ENCODE results near the gene MBTPS1. TPM values are rescaled to one million over a fixed set of nuclear protein-coding genes. Genes with fewer than 3 reads are reported as not detected.

Gene MBTPS1
- total RNA-seq, 1 donor from 2014 or later: 70.9 TPM

DNA sequence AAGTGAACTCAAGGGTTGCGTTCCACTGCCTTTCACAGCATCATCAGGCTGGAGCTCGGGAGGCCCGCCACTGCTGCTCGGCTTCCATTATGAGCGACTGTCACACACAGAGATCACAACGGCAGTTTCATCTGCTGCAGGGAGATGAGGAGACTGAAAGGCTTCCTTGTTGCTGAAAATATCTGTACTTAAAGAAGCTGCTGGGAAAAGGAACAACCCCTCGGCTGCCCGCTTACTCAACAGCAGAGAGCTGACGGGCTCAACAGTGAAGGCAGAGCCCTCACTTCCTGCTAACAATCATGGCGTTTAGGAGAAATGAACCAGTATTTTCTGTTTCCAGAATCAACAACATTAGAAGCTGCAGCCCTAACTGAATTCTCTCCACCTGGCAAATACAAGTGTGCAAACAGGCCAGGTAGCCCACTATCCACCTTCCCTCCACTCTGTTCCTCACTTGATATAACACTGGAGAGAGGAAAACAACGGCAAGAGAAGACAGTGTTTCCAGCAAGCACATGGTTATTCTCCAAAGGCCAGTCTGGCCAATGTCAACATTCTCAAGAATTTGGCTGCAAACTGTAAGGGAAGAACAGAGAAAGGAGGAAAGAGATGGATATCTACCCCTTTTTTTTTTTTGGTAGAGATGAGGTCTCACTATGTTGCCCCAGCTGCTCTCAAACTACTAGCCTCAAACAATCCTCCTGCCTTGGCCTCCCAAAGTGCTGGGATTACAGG lies 33.7 kb downstream of the MBTPS1 start:
- DNase-seq (ENCODE audit: low read depth): no peak
- no peak overlapping the region for H3K4me3 ChIP-seq (ENCODE audit: low read depth, low read length)
- H3K27me3 ChIP-seq (ENCODE audit: control insufficient read depth, insufficient read depth, low read length): no peaks in the 10 kb centered on the region
- no peaks in the 10 kb centered on the region for H3K36me3 ChIP-seq (ENCODE audit: control insufficient read depth, insufficient read depth, low read length)
- TF ChIP-seq, protein P1, sequence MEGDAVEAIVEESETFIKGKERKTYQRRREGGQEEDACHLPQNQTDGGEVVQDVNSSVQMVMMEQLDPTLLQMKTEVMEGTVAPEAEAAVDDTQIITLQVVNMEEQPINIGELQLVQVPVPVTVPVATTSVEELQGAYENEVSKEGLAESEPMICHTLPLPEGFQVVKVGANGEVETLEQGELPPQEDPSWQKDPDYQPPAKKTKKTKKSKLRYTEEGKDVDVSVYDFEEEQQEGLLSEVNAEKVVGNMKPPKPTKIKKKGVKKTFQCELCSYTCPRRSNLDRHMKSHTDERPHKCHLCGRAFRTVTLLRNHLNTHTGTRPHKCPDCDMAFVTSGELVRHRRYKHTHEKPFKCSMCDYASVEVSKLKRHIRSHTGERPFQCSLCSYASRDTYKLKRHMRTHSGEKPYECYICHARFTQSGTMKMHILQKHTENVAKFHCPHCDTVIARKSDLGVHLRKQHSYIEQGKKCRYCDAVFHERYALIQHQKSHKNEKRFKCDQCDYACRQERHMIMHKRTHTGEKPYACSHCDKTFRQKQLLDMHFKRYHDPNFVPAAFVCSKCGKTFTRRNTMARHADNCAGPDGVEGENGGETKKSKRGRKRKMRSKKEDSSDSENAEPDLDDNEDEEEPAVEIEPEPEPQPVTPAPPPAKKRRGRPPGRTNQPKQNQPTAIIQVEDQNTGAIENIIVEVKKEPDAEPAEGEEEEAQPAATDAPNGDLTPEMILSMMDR (IDR thresholded peaks at IDR 0.05; ENCODE audit: insufficient read depth, low read length, poor library complexity, severe bottlenecking): no peak

DNA sequence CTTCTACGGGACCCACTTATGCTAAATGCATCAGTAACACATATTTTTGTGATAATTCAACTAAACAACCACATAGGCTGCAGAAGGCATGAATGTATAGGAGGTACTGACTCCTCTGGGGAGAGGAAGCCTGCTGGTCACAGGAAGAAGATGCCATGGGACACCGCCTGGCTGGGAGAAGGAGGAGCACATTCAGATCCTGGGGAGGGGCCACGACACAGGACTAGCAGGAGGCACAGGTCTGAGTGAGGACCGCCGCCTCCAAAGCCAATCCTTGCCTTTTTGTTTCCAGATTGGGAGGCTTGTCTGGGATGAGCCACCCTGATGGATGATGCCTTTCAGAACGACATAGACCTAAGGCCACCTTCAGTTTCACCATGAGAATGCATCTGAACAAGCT lies 34.6 kb downstream of the MBTPS1 start:
- no peak for DNase-seq (ENCODE audit: low read depth)
- TF ChIP-seq, protein P1 (IDR thresholded peaks at IDR 0.05; ENCODE audit: insufficient read depth, low read length, poor library complexity, severe bottlenecking): no peak

DNA sequence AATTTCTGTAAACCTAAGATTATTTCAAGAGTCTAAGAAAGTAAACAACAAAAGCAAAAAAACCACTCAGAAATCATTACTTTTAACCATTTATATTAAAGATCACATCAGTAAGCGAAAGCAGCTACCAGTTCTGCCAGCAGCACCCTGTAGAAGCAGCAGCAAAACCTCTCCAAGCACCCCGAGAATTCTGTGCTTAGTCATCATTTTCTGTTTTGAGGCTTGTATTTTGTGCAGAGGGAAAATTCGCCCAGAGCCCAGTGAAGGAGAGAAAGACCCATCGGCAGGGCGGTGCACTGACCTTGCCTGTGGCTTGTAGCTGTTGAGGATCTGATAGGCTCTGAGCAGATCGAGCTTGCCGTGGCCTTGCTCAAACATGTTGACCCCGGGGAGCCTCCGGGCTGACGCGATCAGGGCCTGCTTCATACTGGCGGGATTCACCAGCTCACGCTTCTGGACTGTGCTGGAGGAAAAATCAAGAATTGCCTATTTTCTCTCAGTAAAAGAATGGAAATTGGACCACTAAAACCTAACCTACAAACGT lies 35.2 kb downstream of the MBTPS1 start:
- no peak overlapping the region for H3K4me3 ChIP-seq (ENCODE audit: low read depth, low read length)
- TF ChIP-seq, protein P1 (IDR thresholded peaks at IDR 0.05; ENCODE audit: insufficient read depth, low read length, poor library complexity, severe bottlenecking): no peak
- DNase-seq (ENCODE audit: low read depth): no peak
- H3K36me3 ChIP-seq (ENCODE audit: control insufficient read depth, insufficient read depth, low read length): no peaks in the 10 kb centered on the region
- no peaks in the 10 kb centered on the region for H3K27me3 ChIP-seq (ENCODE audit: control insufficient read depth, insufficient read depth, low read length)

More for the DNA sequence above, 34.6 kb downstream of the MBTPS1 start:
- no peak overlapping the region for H3K4me3 ChIP-seq (ENCODE audit: low read depth, low read length)
- H3K36me3 ChIP-seq (ENCODE audit: control insufficient read depth, insufficient read depth, low read length): no peaks in the 10 kb centered on the region
- no peaks in the 10 kb centered on the region for H3K27me3 ChIP-seq (ENCODE audit: control insufficient read depth, insufficient read depth, low read length)

DNA sequence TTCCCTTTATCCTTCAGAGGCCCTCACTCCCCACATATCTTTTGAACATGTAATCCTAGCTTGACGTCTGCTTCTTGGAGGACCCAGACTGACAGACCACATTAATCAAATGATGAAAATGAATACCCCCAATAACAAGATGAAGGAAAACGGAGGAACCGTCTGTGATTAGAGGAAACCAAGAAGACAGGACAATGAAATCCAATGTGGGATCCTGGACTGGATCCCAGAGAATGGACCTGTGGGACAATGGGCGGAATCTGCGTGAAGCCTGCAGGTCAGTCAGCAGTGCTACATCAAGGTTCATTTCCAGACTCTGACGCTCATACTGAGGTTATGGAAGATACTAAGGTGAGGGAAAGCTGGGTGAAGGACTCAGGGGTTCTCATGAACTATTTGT lies 35.9 kb downstream of the MBTPS1 start:
- TF ChIP-seq, protein P1 (IDR thresholded peaks at IDR 0.05; ENCODE audit: insufficient read depth, low read length, poor library complexity, severe bottlenecking): no peak
- Histone ChIP-seq H3K4me3 (ENCODE audit: low read depth, low read length) (no peak overlapping the region), H3K36me3 (ENCODE audit: control insufficient read depth, insufficient read depth, low read length) (no peaks in the 10 kb centered on the region), H3K27me3 (ENCODE audit: control insufficient read depth, insufficient read depth, low read length) (no peaks in the 10 kb centered on the region)
- DNase-seq (ENCODE audit: low read depth): no peak

DNA sequence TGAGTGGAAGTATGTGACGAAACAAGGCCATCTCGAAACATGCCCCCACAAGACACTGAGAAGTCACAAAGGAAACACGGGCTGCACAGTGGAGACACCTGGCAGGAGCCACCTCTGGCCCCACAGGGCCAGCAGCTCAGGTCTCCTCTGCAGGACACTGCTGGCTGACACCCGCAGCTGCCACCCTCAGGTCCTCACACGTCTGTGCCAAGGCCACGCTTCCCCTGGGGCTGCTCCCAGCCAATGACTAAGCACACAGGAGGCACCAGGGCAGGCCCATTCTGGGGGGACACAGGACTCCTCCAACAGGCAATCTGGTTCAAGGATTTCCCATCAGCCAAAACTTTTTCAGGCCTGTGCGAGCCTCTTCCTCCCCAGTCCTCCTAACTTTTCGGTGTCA lies 36.4 kb downstream of the MBTPS1 start:
- TF ChIP-seq, protein P1 (IDR thresholded peaks at IDR 0.05; ENCODE audit: insufficient read depth, low read length, poor library complexity, severe bottlenecking): no peak
- H3K36me3 ChIP-seq (ENCODE audit: control insufficient read depth, insufficient read depth, low read length): no peaks in the 10 kb centered on the region
- no peaks in the 10 kb centered on the region for H3K27me3 ChIP-seq (ENCODE audit: control insufficient read depth, insufficient read depth, low read length)
- no peak overlapping the region for H3K4me3 ChIP-seq (ENCODE audit: low read depth, low read length)
- no peak for DNase-seq (ENCODE audit: low read depth)

DNA sequence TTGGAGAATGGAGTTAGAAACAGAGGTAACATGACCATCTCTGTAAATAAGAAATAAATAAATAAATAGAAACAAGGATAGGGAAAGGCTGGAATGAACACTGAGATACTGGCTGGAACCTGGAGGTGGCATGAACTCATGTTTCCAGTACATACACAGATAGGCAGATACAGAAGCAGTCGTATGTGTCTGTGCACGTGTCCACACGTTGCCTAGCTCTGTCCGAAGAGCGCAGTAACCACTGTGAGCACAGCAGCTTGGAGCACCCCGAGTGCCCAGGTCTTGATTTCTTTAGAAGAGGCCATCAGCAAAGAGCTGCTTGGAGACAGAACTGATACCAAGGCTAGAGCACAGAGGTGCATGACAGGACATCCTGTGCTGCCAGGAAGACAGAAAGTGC lies 37.1 kb downstream of the MBTPS1 start:
- DNase-seq (ENCODE audit: low read depth): no peak
- H3K27me3 ChIP-seq (ENCODE audit: control insufficient read depth, insufficient read depth, low read length): no peaks in the 10 kb centered on the region
- no peaks in the 10 kb centered on the region for H3K36me3 ChIP-seq (ENCODE audit: control insufficient read depth, insufficient read depth, low read length)
- no peak overlapping the region for H3K4me3 ChIP-seq (ENCODE audit: low read depth, low read length)
- TF ChIP-seq, protein P1 (IDR thresholded peaks at IDR 0.05; ENCODE audit: insufficient read depth, low read length, poor library complexity, severe bottlenecking): no peak

Measured in kidney epithelial cell (primary cell).